Endodermal cell (in vitro differentiated cells): Measurements from ENCODE around the gene NCOR1. TPM values are rescaled to one million over a fixed set of nuclear protein-coding genes. Genes with fewer than 3 reads are reported as not detected.

Experiments used
- DNase-seq: peaks from one replicate; pipeline ENCODE4 v3.0.0-alpha.2; 2017
- H3K27ac ChIP-seq: 2 replicates; pipeline ENCODE4 v1.5.1; 2013; ENCODE audit warnings: mild to moderate bottlenecking, low read depth, low read length, moderate library complexity
- H3K27me3 ChIP-seq: 2 replicates; pipeline ENCODE4 v1.6.1; 2013; ENCODE audit warnings: mild to moderate bottlenecking, low read length, moderate library complexity; ENCODE audit not compliant: insufficient read depth, control insufficient read depth, poor library complexity, severe bottlenecking
- H3K36me3 ChIP-seq: 2 replicates; pipeline ENCODE4 v1.7.0; 2013; ENCODE audit warnings: mild to moderate bottlenecking, low read length, moderate library complexity; ENCODE audit not compliant: control insufficient read depth, insufficient read depth
- H3K4me1 ChIP-seq: one replicate; pipeline ENCODE4 v1.7.0; 2013; ENCODE audit warnings: low read length; ENCODE audit not compliant: control insufficient read depth, insufficient read depth
- H3K4me3 ChIP-seq: 2 replicates; pipeline ENCODE4 v1.5.1; 2013; ENCODE audit warnings: mild to moderate bottlenecking, low read length, moderate library complexity
- H3K9ac ChIP-seq: 2 replicates; pipeline ENCODE4 v1.6.1; 2013; ENCODE audit warnings: mild to moderate bottlenecking, low read length, moderate library complexity; ENCODE audit not compliant: poor library complexity, severe bottlenecking; ENCODE audit errors: extremely low read depth
- H3K9me3 ChIP-seq: 2 replicates; pipeline ENCODE4 v1.6.1; 2013; ENCODE audit warnings: mild to moderate bottlenecking, low read length, moderate library complexity; ENCODE audit not compliant: control insufficient read depth
- H3K27ac Mint-ChIP-seq: 2 replicates; pipeline ENCODE4 v1.8.0; 2020; ENCODE audit warnings: mixed read lengths
- H3K27me3 Mint-ChIP-seq: 2 replicates; pipeline ENCODE4 v1.8.0; 2021; ENCODE audit warnings: mild to moderate bottlenecking, mixed read lengths; ENCODE audit not compliant: insufficient read depth
- H3K36me3 Mint-ChIP-seq: 2 replicates; pipeline ENCODE4 v1.8.0; 2020; ENCODE audit warnings: low read depth, mixed read lengths
- H3K4me1 Mint-ChIP-seq: 2 replicates; pipeline ENCODE4 v1.8.0; 2020; ENCODE audit warnings: mixed read lengths
- H3K4me3 Mint-ChIP-seq: 2 replicates; pipeline ENCODE4 v1.8.0; 2020; ENCODE audit warnings: mild to moderate bottlenecking, moderate library complexity, mixed read lengths
- H3K9me3 Mint-ChIP-seq: 2 replicates; pipeline ENCODE4 v1.8.0; 2020; ENCODE audit warnings: mild to moderate bottlenecking, mixed read lengths
- CTCF ChIP-seq: fragments of 200-600 bp; sonication (generic); conservative IDR thresholded peaks from 2 replicates; pipeline ENCODE4 v1.5.0; 2021; ENCODE audit warnings: antibody characterized with exemption, mild to moderate bottlenecking
- WGBS, 2 experiments: methylation state at CpG; one replicate each; pipeline versions ENCODE4 v1.1.5 to v1.1.7; 2013; ENCODE audit warnings: missing lambda C conversion rate in 2 of 2, mixed read lengths in 1 of 2; ENCODE audit not compliant: insufficient coverage in 1 of 2, insufficient read length in 1 of 2; 5-methylcytosine and 5-hydroxymethylcytosine counted together
- long read RNA-seq, 4 experiments: library from polyadenylated mRNA in 2 of 4; library from RNA in 1 of 4; library from capped mRNA in 1 of 4; stranded (forward) in 3 of 4; unstranded in 1 of 4; transcript quantifications; one replicate each; pipeline ENCODE4 v2.0.0, GENCODE V29; 2020 to 2021; ENCODE audit warnings: inconsistent platforms in 1 of 4
- polyA plus RNA-seq, 2 experiments: library from polyadenylated mRNA; stranded (reverse); fragments of 50-300 nt; gene quantifications; one replicate each; pipeline ENCODE4 v1.2.3, GENCODE V29; 2013
- total RNA-seq, 2 donors: library from RNA; stranded (reverse); fragmentation: NEBNext Ultra II Directional in 1 of 2; extraction: Animal tissue kit (Norgen Biotek cat#: 25700) in 1 of 2; gene quantifications; 2 replicates in 1 of 2; 3 replicates in 1 of 2; pipeline ENCODE4 v1.2.1, GENCODE V29; 2021

Gene NCOR1
- total RNA-seq: 100 to 1,000 TPM; 112 to 141 TPM
- polyA plus RNA-seq (2013, experiment 1 of 2): 84.3 TPM
- 72.4 TPM for polyA plus RNA-seq (2013, experiment 2 of 2)
- long read RNA-seq, experiment 1, partial matches to known transcripts: 7 of 14 reads
- long read RNA-seq, experiment 1, other reads (novel, unspliced or antisense): 6 of 14 reads
- long read RNA-seq, experiment 2, full-length matches to known transcripts: 6 of 112 reads
- long read RNA-seq, experiment 2, partial matches to known transcripts: 51 of 112 reads
- long read RNA-seq, experiment 2, other reads (novel, unspliced or antisense): 55 of 112 reads
- long read RNA-seq, experiment 3, transcript NCOR1-206 (15 exons, 1,883 nt): major isoform, 37 of 382 reads
- long read RNA-seq, experiment 3, transcript NCOR1-221 (16 exons, 1,877 nt): minor isoform, 28 of 382 reads
- long read RNA-seq, experiment 3, transcript NCOR1-209 (17 exons, 1,969 nt): minor isoform, 10 of 382 reads
- long read RNA-seq, experiment 3, partial matches to known transcripts: 176 of 382 reads
- long read RNA-seq, experiment 3, other reads (novel, unspliced or antisense): 131 of 382 reads
- long read RNA-seq, experiment 4, partial matches to known transcripts: 3 of 4 reads
- long read RNA-seq, experiment 4, other reads (novel, unspliced or antisense): 1 of 4 reads

GRCh38 chr17:16215273-16215964 lies at the start of gene NCOR1:
Gene NCOR1, minus strand, starts transcription at chr17:16215534. Its CDS starts 20,965 bp downstream, at chr17:16194569.
- Histone ChIP-seq H3K27me3 (no peaks in the 10 kb centered on the region), H3K9ac (peak within 1 kb of the TSS; percentile 92), H3K4me1 (no peaks in the 10 kb centered on the region), H3K36me3 (peaks cover 4% of the 10 kb centered on the region), H3K27ac (peak within 1 kb of the TSS; percentile 93), H3K4me3 (peak within 1 kb of the TSS; percentile 92), H3K9me3 (no peaks in the 10 kb centered on the region)
- Mint-ChIP-seq H3K36me3 (peaks cover 2% of the 10 kb centered on the region), H3K4me3 (peak within 1 kb of the TSS; percentile 97), H3K9me3 (no peaks in the 10 kb centered on the region), H3K4me1 (peaks cover 15% of the 10 kb centered on the region), H3K27ac (peak within 1 kb of the TSS; percentile 92), H3K27me3 (no peaks in the 10 kb centered on the region)
- 0% methylated on average over 49 to 82 of the region's 82 CpGs for WGBS, 2 experiments
- TF ChIP-seq CTCF: peak; percentile 55
- DNase-seq: peak; percentile 99

GRCh38 chr17:16262201-16262600 lies 46.9 kb upstream of the NCOR1 start:
- Mint-ChIP-seq H3K4me1 (peaks cover 2% of the 10 kb centered on the region), H3K9me3 (no peaks in the 10 kb centered on the region), H3K4me3 (no peak overlapping the region), H3K27me3 (no peaks in the 10 kb centered on the region), H3K36me3 (peaks cover 15% of the 10 kb centered on the region), H3K27ac (no peak overlapping the region)
- TF ChIP-seq CTCF: no peak
- Histone ChIP-seq H3K4me3 (no peak overlapping the region), H3K36me3 (peaks cover 4% of the 10 kb centered on the region), H3K27me3 (no peaks in the 10 kb centered on the region), H3K9ac (no peak overlapping the region), H3K4me1 (no peaks in the 10 kb centered on the region), H3K27ac (no peak overlapping the region), H3K9me3 (peaks cover 5% of the 10 kb centered on the region)
- 87 to 100% methylated on average over 1 to 4 of the region's 4 CpGs for WGBS, 2 experiments
- DNase-seq: no peak

- no peaks in the 10 kb centered on the region for H3K4me1 Mint-ChIP-seq
- no peak overlapping the region for H3K27ac Mint-ChIP-seq
- no peaks in the 10 kb centered on the region for H3K9me3 Mint-ChIP-seq
- Histone ChIP-seq H3K4me3 (no peak overlapping the region), H3K36me3 (peaks cover 4% of the 10 kb centered on the region), H3K27me3 (no peaks in the 10 kb centered on the region), H3K9me3 (peaks cover 5% of the 10 kb centered on the region), H3K9ac (no peak overlapping the region), H3K27ac (no peak overlapping the region), H3K4me1 (no peaks in the 10 kb centered on the region)
- DNase-seq: no peak
- 77% methylated on average over 3 of the region's 3 CpGs; no CpG with 5 or more reads in 1 of the 2 experiments for WGBS, 2 experiments
- no peak for TF ChIP-seq CTCF
- H3K4me3 Mint-ChIP-seq: no peak overlapping the region
- H3K36me3 Mint-ChIP-seq: peaks cover 15% of the 10 kb centered on the region
- H3K27me3 Mint-ChIP-seq: no peaks in the 10 kb centered on the region
These were observed 45.7 kb upstream of the NCOR1 start for GRCh38 chr17:16261049-16261448.
